ENCODE results near the gene TMEM178B. TPM values are rescaled to one million over a fixed set of nuclear protein-coding genes. Genes with fewer than 3 reads are reported as not detected.

The TMEM178B gene
- total RNA-seq, 6 experiments from 2014 or later, result under 0.01 to 0.53 (median 0.13) TPM; not detected in 2

DNA sequence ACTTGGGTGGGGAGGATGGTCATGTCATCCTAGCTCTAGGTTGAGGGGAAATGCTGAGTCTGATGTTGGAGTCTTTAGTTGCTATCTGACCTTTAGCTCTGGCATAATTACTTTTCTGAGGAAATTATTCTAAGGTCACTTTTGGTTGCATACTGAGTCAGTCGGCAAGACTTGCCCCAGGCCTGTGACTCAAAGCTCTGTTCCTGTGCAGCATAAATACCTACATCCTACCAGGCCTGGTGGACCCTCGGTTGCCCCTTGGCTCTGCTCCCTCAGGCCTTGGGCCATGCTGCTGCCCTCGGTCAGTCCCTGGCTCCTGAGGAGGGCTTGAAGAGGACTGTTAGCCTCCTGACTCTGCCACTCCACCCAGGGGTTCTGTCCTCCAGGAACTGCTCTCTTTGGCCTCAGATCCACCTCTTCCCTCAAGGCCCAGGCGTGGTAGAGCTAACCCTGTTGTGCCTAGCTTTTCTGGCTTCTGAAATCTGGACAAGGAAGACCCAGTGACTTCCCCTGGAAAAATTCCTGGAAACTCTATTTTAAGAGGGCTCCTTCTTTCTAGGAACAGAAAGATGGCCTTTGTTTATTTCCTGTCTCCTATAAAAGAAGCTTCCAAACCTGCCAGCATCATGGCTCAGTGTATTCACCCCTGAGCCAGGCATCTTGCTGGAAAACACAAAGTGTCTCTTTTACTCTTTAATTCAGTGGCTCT is 71.2 kb downstream of the TMEM178B start:
- Histone ChIP-seq H3K4me1 (no peaks in the 10 kb centered on the region), H3K9me3 (no peaks in the 10 kb centered on the region), H3K27me3 (no peaks in the 10 kb centered on the region), H3K36me3 (no peaks in the 10 kb centered on the region), H3K4me3 (no peak overlapping the region), H3K27ac (no peak overlapping the region)
- DNase-seq, result no peak
- ATAC-seq, result no peak
- 55% methylated on average over 2 of the region's 4 CpGs for WGBS (ENCODE audit: insufficient coverage, low coverage, low lambda C conversion rate, missing lambda C conversion rate)
- intact Hi-C loops (cut with DNase I), result no loop called here
- no peak for TF ChIP-seq POLR2A (IDR thresholded peaks at IDR 0.05)
- TF ChIP-seq, protein P1, sequence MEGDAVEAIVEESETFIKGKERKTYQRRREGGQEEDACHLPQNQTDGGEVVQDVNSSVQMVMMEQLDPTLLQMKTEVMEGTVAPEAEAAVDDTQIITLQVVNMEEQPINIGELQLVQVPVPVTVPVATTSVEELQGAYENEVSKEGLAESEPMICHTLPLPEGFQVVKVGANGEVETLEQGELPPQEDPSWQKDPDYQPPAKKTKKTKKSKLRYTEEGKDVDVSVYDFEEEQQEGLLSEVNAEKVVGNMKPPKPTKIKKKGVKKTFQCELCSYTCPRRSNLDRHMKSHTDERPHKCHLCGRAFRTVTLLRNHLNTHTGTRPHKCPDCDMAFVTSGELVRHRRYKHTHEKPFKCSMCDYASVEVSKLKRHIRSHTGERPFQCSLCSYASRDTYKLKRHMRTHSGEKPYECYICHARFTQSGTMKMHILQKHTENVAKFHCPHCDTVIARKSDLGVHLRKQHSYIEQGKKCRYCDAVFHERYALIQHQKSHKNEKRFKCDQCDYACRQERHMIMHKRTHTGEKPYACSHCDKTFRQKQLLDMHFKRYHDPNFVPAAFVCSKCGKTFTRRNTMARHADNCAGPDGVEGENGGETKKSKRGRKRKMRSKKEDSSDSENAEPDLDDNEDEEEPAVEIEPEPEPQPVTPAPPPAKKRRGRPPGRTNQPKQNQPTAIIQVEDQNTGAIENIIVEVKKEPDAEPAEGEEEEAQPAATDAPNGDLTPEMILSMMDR (IDR thresholded peaks at IDR 0.05), result no peak

DNA sequence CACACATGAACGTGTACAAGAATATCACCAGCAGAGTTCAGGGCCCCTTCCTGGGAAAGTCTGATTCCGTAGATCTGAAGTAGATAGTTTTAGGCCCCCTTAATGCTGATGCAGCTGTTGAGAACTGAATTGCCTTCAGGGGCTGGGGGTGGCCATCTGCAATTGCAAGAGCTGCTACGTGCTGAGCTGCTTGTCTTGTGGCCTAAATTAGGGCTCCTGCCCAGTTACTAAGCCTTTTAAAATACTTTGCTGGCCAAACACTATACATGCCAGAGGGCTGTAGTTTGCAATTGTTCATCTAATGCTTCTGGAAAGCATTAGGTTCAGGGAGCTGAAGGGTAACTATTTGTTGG is 71.7 kb downstream of the TMEM178B start:
- Histone ChIP-seq H3K4me1 (no peaks in the 10 kb centered on the region), H3K27ac (no peak overlapping the region), H3K4me3 (no peak overlapping the region), H3K36me3 (no peaks in the 10 kb centered on the region), H3K27me3 (no peaks in the 10 kb centered on the region), H3K9me3 (no peaks in the 10 kb centered on the region)
- WGBS (ENCODE audit: insufficient coverage, low coverage, low lambda C conversion rate, missing lambda C conversion rate), result 53% methylated on average over 3 of the region's 3 CpGs
- ATAC-seq (no peak), DNase-seq (no peak)
- no peak for TF ChIP-seq POLR2A (IDR thresholded peaks at IDR 0.05)
- TF ChIP-seq, protein P1 (IDR thresholded peaks at IDR 0.05), result no peak
- intact Hi-C loops (cut with DNase I), result no loop called here

DNA sequence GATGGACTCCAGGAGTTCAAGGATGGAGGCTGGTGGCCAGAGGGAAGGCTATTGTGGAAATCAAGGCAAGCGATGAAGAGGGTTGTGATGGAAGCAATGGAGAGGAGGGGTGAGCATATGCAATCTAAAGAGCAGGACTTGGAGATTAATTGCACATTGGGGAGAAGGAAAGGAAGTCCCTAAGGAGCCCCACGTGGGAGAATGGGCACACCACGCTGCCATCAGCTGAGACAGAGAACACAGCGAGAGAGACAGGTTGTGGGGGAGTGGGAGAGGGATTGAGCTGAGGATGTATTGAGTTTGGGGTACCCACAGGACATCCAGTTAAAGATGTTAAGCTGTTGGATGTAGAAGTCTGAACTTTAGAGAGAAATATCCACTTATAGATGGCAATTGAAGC is 73.6 kb downstream of the TMEM178B start:
- DNase-seq, result no peak
- Histone ChIP-seq H3K27me3 (no peaks in the 10 kb centered on the region), H3K36me3 (no peaks in the 10 kb centered on the region), H3K27ac (no peak overlapping the region), H3K4me3 (no peak overlapping the region), H3K4me1 (no peaks in the 10 kb centered on the region), H3K9me3 (no peaks in the 10 kb centered on the region)
- ATAC-seq, result no peak
- TF ChIP-seq, protein P1 (IDR thresholded peaks at IDR 0.05), result no peak
- TF ChIP-seq POLR2A (IDR thresholded peaks at IDR 0.05), result no peak
- 60% methylated on average over 4 of the region's 4 CpGs for WGBS (ENCODE audit: insufficient coverage, low coverage, low lambda C conversion rate, missing lambda C conversion rate)
- intact Hi-C loops (cut with DNase I), result no loop called here

DNA sequence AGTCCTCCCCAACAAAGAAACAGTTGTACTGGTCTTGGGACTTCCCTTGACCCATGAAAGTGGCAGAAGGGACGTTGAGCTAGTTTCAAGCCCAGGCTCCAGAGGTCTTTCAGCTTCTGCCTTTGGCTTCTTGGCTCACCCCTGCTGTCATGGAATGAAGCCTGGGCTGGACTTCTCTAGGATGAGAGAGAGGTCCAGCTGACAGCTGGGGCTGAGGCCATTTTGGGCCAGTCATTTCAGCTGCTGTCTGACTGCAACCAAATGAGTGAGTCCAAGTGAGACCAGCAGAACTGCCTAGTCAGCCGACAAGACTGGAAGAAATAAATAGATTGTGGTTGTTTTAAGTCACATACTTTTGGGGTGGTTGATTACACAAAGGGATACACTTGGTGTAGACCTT is 76.6 kb downstream of the TMEM178B start:
- 38% methylated on average over 2 of the region's 2 CpGs for WGBS (ENCODE audit: insufficient coverage, low coverage, low lambda C conversion rate, missing lambda C conversion rate)
- ATAC-seq, result no peak
- H3K27ac ChIP-seq, result no peak overlapping the region
- no peak for DNase-seq
- no peak overlapping the region for H3K4me3 ChIP-seq
- intact Hi-C loops (cut with DNase I), result no loop called here
- no peak for TF ChIP-seq POLR2A (IDR thresholded peaks at IDR 0.05)
- TF ChIP-seq, protein P1 (IDR thresholded peaks at IDR 0.05), result no peak
- no peaks in the 10 kb centered on the region for H3K36me3 ChIP-seq
- no peaks in the 10 kb centered on the region for H3K27me3 ChIP-seq
- no peaks in the 10 kb centered on the region for H3K9me3 ChIP-seq
- no peaks in the 10 kb centered on the region for H3K4me1 ChIP-seq

Measured in right lobe of liver (tissue), 6 donors.